NCI-H1092 treated with DMSO at 0.1 percent for 48 hours (cell line): ENCODE results near the gene SUCO.

ENCODE experiments used
- DNase-seq: peaks from one replicate; lab custom pipeline; 2025; lab: John Stamatoyannopoulos, UW

Gene SUCO

DNA sequence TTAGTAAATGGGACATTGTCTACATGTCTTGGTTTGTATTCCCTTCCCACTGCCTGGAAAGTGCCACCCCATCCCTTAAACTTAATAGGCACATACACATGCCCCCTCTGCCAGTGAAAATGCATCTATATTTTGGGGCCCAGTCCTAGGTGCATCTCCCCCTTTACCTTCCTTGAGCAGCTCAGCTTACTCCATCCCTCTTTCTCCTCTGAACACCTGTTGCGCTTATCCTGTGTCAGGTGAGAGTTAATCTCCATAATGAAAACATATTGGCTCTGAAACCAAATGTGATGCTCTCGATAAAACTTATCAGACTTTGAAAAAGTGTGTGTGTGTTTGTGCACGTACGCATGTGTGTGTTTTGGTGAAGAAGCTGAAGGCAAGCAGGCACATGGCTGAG, 15.4 kb upstream of the SUCO start:
- DNase-seq, result no peak

DNA sequence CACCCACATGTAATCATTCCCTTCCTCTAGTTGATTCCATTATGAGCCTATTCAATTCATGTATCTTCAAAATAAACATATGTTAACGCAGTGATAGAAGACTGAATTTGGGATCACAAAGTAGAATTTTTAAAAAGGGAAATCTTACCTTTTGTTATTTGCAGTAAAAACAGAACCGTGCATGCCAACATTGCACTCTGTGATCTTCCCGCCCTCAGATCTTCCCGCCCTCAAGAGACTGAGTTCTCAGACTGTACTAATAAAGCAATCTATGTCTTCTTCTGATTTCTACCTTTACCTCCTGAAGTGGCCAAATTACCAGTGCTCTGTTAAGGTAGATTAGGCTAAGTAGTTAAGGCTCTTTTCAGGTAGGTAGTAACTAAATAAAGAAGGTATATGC, 3.6 kb upstream of the SUCO start:
- DNase-seq, result no peak

- DNase-seq, result no peak
Observed at GRCh38 chr1:172530000-172530399, 3.0 kb upstream of the SUCO start.

DNA sequence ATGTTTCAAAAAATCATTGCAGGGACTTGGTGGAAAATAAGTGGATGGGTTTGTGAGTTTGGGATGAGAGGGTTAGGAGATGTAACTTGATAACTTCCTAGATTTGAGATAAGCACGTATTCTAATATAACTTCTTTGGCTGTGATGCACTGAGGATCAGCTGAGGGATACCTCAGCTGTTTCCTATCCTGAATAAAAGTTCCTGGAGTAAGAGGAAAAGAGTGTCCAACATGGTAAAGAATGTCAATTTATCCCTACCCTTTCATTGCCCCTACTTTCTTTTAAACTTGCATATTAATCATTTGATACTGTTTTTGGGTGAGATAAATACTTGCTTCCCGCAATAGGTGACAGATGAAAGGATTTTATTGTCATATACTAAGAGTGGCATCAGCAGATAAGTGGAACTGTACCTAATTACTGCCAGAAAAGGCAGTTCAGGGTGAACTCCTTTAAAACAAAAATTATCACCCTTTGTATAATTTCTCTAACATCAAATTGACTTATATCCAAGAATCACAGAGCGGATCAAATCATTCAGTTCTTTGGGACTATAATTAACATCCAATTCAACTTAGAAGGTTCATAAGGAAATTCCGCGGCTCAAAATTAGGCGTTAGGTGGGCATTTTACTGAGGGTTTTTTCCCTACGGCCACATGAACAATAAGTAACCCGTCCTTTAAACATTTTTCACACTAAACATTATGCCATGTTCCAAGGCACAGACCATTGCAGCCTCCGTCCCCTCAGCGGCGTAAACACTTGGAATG, 1.4 kb upstream of the SUCO start:
- DNase-seq, result no peak

DNA sequence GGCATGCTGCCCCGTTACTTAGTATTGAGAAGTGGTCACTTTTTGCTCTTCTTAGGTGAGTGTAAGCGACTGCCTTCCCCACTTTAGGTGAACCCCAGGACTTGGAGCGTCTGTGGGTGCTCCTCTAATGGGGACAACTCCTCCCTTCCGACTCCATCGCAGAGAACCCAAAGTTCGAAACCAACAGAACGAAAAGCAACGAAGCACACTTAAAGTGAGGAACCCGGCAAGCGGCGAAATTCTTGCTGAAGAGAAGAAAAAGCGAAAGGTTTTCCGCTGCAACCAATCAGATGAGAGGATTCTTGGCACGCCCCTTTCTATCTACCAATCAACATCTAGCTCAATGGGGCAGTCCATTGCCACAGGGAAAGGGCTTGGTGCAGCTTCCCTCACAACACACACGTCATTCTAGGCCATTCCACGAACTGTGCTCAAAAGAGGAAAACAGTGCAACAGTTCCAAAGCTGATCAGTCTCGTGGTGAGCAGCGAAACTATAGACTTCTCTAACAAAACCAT, 709 bp upstream of the SUCO start:
- peak; percentile 99 for DNase-seq

GRCh38 chr1:172533513-172534151, 682 bp downstream of the SUCO start:
- peak; percentile 74 for DNase-seq

GRCh38 chr1:172536256-172536655, 3.3 kb downstream of the SUCO start:
- no peak for DNase-seq

GRCh38 chr1:172537366-172537765, 4.4 kb downstream of the SUCO start:
- no peak for DNase-seq

GRCh38 chr1:172537827-172538391, 5.0 kb downstream of the SUCO start:
- no peak for DNase-seq

DNA sequence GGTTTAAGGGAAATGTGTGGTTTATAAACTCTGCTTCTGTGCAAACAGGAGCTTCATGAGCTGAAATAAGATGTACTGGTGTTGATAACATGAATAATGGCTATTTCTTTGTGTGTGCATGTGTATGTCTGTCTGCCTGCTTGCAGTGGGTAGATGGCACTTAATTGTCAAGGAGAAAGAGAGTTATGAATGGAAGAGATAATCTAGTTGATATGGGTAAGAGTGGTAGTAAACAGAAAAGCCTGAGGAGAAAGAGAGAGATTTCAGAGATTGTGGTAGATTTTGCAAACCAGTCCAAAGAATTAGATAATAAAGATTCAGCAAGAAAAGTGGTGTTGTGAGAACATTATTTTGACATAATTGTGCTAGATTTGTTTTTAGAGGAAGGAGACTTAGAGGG, 7.7 kb downstream of the SUCO start:
- DNase-seq, result no peak

DNA sequence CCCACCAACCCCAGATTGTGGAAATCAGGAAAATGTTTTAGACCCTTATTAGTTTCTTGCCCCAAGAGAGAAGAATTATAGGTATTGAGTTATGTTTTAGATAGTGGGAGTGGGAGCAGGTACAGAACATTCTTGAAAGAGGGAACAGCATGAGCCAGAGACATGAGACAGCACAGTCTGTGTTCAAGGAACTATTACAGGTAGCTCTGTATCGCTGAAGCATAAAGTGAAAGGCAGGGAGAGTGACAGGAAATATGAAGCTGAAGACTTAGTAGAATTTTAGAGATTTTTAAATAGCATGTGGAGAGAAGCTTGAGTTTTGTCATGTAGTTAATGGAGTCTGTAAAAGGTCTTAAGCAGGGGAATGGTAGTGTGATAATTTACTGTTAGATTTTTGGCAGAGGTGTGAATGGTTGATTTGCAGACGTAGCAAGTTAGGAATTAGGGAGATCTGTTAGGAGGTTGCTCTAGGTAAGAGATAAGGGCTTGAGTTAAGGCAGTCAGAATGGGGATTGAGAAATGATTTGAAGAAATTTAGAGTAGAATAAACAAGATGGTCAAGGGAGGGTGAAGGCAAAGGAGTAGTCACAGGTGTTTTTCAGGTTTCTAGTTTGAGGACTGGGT, 11.6 kb downstream of the SUCO start:
- no peak for DNase-seq

DNA sequence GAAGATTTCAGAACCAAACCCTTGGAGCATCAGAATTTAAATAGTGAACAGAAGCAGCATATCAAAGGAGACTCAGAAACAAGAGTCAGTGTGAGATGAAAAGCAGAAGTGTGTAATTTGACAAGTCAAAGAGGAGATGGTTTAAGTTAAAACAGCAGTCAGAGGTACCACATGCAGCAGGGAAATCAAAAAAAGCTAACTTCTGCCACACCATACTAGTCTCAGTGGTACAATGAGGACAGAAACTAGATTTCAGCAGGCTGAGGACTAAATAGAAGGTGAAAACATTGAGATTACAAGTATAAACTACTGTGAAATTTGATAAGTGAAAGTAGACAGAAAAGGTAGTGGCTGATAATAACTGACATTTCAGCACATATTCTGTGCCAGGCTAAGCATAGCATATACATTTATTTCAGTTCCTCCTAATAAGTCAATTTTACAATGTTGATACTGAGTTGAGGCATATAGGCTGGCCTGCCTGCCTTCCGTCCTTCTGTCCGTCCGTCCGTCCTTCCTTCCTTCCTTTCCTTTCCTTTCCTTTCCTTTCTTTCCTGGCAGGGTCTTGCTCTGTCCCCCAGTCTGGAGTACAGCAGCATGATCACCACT, 12.6 kb downstream of the SUCO start:
- no peak for DNase-seq

- DNase-seq, result no peak
Observed at GRCh38 chr1:172547071-172547470, 14.1 kb downstream of the SUCO start.

GRCh38 chr1:172549621-172550280, 16.8 kb downstream of the SUCO start:
- DNase-seq, result no peak

DNA sequence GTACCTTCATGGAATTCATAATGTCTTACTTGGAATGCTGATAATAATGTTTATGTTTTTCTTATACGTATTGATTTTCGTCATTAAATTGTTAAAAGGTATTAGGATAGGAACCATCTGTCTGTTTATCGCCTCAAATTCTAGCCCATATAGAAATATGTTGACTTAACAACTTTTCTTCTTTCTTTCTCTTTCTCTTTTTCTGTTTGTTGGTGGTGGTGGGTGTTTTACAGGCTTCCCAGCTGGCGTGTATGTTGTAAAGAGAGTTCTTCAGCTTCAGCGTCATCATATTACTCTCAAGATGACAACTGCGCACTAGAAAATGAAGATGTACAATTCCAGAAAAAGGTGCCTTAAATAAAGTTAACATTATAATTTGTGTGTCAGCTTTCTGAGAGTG, 18.3 kb downstream of the SUCO start:
- no peak for DNase-seq

- no peak for DNase-seq
Observed at GRCh38 chr1:172554915-172555314, 22.0 kb downstream of the SUCO start.

- no peak for DNase-seq
Observed at GRCh38 chr1:172556461-172556860, 23.5 kb downstream of the SUCO start.

GRCh38 chr1:172557270-172557669, 24.3 kb downstream of the SUCO start:
- no peak for DNase-seq

DNA sequence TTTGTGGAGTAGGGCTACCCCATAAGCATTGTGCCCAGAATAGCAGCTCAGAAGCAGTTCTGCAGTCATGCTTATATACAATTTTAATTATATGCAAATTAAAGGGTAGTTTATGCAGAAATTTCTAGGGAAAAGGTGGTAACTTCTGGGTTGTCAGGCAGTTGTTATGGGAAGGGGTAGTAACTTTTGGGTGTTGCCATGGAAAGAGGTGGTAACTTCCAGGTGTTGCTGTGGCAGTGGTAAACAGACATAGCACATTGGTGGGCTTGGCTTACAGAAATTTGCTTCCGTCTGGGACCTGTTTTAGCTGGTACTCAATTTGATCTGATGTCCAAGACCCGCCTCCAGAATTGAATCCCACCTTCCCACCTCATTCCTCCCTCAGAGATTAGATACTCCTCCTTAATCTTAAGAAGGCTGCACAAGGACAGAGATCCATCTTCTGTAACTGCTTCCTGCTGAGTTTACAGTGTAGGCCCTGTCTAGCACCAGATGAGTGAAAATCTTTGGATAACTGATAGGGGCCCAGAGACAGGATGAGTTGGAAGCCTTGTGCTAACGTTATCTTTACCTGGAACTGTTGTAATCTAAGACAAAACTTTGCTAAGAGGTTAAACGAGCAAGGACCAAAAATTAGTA, 26.7 kb downstream of the SUCO start:
- DNase-seq, result no peak

GRCh38 chr1:172561252-172561651, 28.3 kb downstream of the SUCO start:
- no peak for DNase-seq
